Suppressor macrophage treated with lipopolysaccharide for 4 hours (primary cell): ENCODE data around the gene CHN1.

ENCODE experiments used
- DNase-seq: peaks from one replicate; pipeline ENCODE4 v3.0.0-alpha.2; 2020

The CHN1 gene

DNA sequence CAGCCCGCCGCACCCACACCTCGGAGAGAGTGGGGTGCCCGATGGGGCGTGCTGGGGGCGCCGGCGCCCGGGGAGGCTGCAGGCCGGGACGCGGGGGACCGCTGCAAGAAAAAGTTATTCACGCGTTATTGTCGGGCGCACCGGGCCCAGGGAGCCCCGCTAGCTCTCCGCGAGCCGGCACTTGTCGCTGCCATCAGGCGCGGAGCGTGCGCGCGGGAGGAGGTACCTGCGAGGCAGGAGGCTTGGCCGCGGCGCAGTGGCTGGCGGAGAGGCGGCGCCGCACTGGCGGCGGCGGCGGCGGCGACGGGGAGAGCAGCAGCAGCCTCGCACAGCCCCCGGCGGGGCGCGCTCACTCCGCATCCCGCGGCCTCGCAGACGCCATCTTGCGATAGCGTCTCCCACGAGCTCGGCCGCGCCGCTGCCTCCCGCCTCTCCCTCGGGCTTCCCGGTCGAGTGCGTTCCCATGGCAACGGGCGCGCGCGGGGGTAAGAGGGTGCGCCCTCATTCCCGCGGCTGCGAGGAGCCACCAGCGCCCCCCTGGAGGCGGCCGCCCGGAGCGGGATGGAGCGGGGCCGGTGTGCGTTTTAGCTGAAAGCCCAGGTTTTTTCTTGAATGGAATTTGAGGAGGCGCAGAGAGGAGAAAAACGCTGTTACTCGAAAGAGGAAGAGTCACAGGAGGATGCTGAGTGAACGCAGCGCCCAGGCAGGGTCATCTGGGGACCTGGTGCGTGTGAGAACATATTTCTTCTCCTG is at the start of gene CHN1:
TSS of gene CHN1 (minus strand) at position 402 of the 753 bp plus-strand sequence. CDS start 469 bp downstream, outside the sequence.
- DNase-seq, result peak; percentile 57

GRCh38 chr2:175054340-175054739 is 49.2 kb upstream of the CHN1 start:
- no peak for DNase-seq

GRCh38 chr2:175049661-175050060 is 44.5 kb upstream of the CHN1 start:
- DNase-seq, result no peak

- peak; percentile 12 for DNase-seq
Observed at GRCh38 chr2:175048275-175048674, 43.1 kb upstream of the CHN1 start.

GRCh38 chr2:175039490-175039889 is 34.3 kb upstream of the CHN1 start:
- DNase-seq, result no peak

GRCh38 chr2:175039031-175039430 is 33.9 kb upstream of the CHN1 start:
- no peak for DNase-seq

DNA sequence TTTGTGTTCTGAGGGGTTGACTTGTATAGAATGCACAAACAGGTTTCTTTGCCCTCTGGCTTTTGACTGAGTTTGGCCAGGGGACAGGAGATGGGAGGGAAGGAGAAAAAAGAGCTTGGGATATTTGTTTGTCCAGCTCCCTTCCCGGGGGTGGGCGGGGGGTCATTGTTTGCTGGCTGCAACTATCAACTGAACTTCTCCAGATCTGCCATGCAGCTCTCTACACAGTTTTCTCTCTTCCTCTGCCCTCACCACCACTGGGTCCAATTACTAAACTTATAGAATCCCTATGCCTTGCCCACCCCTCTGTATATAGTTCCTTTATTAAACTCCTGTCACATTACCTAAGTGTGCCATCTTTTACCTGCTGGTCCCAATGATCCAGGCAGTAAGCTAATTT is 32.8 kb upstream of the CHN1 start:
- no peak for DNase-seq

DNA sequence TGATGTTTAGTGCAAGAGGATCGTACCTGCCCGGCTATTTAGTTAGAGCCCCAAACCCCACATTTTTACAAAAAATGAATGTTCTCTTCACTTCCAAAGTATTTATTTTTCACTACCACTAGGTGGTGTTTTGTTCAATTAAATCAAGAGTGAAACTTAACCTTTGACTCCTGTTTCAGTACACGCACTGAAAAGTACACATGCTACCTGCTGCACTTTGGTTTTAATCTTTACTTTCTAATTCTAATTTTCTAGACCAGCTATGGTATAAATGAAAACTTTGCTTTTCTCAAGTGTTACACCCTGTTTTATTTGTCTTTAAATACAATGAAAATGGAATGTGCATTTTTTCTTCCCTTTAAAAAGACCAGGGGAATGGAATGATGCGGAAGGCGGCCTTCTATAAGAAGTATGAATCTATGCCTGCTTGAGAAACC is 31.4 kb upstream of the CHN1 start:
- peak; percentile 52 for DNase-seq

DNA sequence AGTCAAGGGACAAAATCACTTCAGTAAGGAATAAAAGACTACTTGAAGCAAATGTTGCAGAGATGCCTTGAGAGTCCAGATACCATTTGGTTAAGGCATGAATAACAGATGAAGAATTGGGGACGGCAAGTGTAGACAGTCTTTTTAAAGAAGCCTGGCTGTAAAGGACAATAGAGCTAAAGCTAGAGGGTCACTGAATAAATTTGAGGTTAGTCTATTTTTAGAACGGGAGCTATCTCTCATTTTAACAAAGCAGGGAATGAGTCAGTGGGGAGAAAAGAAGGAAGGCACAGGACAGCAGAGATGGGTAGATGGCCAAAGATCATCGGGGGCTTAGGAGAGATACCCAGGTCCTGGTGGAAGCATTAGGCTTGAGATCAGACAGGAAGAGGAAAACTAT is 30.6 kb upstream of the CHN1 start:
- DNase-seq, result no peak

DNA sequence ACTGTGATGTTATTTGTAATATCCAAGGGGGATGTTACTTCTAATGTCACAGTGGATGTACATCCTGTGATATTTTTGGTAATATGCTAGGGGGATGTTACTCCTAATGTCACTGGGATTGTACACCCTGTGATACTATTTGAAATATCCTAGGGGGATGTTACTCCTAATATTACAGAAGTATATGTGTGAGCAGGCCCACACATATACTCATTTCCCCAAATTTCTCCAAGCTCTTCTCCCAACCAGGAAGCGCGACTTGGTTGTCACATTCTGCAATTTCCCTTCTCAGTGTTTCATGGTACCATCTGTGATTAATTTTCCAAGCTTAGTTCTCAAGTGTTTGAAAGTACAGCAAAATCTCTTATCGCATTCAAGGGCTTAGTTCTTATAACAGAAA is 29.5 kb upstream of the CHN1 start:
- peak; percentile 71 for DNase-seq

GRCh38 chr2:175030380-175031271 is 25.4 kb upstream of the CHN1 start:
- peak; percentile 27 for DNase-seq

- DNase-seq, result no peak
Observed at GRCh38 chr2:175027755-175028154, 22.6 kb upstream of the CHN1 start.

GRCh38 chr2:175026385-175026784 is 21.2 kb upstream of the CHN1 start:
- no peak for DNase-seq

- DNase-seq, result no peak
Observed at GRCh38 chr2:175025946-175026345, 20.8 kb upstream of the CHN1 start.

- no peak for DNase-seq
Observed at GRCh38 chr2:175025233-175025632, 20.1 kb upstream of the CHN1 start.

GRCh38 chr2:175022923-175023322 is 17.7 kb upstream of the CHN1 start:
- no peak for DNase-seq

- no peak for DNase-seq
Observed at GRCh38 chr2:175019566-175020327, 14.6 kb upstream of the CHN1 start.

DNA sequence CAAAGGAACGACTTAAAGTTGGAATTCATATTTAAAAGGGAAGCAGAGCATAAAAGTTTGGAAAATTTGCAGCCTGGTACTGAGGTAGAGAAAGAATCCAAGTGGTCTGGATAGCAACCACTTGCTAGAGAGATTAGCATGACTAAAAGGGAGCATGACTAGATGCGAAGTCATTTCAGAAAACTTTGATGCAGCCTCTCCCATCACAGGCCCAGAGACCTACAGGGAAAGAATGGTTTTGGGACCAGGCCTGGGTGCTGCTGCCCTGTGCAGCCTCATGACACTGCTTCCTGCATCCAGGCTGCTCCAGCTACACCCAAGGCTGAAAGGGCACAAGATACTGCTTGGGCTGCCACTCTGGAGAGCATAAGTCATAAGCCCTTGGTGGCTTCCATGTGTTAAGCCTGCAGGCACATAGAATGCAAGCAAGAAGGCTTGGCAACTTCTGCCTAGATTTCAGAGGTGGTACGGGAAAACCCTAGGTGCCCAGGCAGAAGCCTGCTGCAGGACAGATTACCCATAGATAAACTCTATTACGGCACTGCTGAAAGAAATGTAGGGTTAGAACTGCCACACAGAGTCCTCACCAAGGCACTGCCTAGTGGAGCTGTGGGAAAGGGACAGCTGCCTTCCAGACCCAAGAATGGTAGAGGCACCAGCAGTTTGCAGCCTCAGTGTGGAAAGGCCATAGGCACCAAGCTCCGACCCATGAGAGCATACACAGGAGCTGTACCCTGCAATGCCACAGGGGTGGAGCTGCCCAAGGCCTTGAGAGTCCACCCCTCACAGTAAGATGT is 12.6 kb upstream of the CHN1 start:
- DNase-seq, result no peak

- no peak for DNase-seq
Observed at GRCh38 chr2:175015340-175015739, 10.2 kb upstream of the CHN1 start.

- DNase-seq, result no peak
Observed at GRCh38 chr2:175012516-175012915, 7.3 kb upstream of the CHN1 start.

- no peak for DNase-seq
Observed at GRCh38 chr2:175011505-175011904, 6.3 kb upstream of the CHN1 start.

DNA sequence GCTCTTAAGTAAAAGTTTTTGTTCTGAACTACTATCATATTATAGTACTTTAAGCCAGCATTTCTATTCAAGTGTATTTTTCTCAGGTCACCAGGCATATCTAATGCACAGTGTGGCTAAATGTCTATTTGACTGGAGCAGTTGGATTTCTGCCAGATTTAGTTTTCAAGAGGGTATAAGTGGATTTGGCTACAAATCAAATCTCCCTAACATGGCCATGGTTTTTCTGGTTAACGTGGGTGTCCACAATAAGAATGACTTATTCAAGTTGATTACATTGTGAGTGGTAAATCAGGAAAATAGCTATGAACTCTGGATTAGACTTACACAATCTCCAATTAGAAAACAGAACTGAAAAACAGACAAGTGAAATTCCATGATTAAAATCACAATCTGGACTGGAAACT is 5.7 kb upstream of the CHN1 start:
- no peak for DNase-seq
